ENCODE measurements around the gene NLGN1.
"Not testable (repeated sequence)": the region's sequence is repeated elsewhere in the genome, so short reads cannot be mapped to it uniquely, and the experiment has no call there.

NLGN1 gene

DNA sequence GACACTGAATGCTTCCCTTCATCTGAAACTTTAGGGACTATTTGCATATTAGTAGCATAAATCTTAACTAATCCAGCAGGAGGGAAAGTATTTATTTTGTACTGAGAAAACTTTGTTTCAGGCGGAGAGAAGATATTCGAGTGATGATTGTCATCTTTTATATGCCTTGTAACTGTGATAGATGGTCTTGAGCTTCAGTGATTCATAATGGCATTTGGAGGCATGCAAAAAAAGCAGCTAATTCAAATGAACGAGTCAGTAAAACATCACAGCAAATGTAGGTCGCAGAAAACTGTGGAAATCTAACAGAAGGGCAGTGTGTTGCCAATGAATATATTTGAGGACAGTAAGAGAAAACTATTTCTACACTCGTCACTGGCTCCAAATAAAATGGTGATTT, 817.9 kb downstream of the NLGN1 start:
- DNase-seq: no peak

DNA sequence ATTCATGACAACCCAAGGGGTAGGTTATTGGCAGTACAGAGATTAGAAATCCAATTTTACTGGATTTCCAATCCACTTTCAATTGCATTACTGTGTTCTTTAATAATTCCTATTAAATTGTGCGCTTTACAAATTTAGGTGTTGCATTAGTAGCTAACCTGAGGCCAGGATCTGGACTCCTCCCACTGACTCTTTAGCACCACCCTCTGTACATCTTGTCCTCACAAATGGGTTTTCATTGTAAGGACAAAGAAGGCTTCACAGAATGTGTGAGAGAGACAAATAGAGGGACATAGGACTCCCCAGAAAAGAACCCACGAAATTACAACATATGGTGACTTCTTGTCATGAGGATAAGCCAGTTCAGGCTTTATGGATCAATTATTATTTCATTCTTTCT, 818.5 kb downstream of the NLGN1 start:
- DNase-seq: no peak

DNA sequence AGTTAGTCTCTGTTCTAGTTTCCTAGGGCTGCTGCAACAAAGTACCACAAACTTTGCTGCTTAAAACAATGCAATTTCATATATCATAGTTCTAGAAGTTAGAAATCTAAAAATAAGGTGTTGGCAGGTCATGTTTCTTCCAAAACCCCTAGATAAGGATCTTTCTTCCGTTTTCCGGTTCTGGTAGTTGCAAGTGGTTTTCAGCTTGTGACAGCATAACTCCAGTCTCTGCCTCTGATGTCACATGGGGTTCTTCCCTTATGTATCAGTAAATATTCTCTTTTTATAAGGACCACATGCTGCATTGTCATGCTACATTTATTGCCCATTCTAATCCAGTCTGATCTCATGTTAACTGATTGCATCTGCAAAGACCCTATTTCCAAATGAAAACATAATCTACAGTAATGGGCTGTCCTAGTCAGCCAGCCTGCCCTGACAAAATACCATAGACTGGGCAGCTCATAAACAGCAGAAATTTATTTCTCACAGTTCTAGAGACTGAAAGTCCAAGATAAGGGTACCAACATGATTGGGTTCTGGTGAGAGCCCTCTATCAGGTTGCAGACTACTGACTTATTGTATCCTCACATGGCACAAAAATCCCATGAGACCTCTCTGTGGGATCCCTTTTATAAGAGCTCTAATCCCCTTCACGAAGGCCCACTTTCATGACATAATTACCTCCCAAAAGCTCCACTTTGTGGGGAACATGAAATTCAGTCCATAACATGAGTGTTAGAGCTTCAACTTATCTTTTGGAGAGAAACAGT, 819.6 kb downstream of the NLGN1 start:
- no peak for DNase-seq

GRCh38 chr3:174218016-174218415, 820.5 kb downstream of the NLGN1 start:
- DNase-seq: no peak

GRCh38 chr3:174219738-174220137, 822.2 kb downstream of the NLGN1 start:
- no peak for DNase-seq

DNA sequence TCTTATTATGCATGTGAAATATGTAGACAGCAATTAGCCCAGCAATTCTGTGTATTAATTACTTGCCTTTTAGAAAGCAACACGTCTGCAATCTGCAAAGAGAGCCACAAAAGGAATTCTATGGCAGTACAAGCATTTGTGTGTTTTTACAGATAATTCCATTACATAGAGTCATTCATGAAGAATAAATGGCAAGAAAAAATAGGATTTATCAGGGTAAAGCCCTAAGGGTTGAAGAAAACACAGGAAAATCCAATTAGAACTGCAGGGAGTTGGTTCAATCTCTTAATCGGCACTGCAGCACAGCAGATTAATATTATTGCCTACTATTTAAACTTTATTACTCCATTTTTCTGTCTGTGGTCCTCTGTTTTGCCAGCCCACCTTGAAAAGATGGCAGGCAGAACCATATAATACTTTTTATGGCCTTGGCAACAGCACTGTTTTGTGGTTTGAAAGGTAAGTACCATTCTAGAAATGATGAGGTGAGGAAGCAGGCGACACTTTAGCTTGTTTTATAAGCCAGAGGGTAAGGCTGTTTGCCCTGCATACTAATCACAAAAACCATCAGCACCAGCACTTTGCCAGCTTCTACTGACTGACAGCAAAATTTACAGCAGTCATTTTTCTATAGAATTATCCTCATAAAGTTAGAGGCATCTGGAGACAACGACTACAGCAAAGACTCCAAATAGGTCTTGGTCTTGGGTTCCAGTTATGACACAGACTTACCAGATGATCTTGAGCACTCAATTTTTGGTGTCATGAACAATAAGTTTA, 823.4 kb downstream of the NLGN1 start:
- DNase-seq: no peak

DNA sequence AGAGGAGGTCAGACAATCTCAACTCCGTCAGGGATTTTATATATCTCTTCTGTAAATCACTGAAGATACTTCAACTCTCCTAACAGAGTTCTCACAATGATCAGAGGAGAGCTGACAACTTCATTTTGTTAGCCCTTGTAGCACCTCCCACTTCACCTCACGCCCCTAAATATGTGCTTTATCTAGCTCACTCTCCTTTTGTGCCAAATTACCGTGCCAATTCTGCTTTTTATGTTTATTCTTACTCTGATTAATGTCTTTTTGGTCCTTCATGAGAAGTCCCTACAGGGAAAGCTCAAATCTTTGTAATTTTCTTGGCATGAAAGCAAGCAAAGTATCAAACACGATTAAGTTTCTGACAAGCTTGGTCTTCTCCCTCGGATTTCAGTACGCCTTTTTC, 825.5 kb downstream of the NLGN1 start:
- DNase-seq: no peak

DNA sequence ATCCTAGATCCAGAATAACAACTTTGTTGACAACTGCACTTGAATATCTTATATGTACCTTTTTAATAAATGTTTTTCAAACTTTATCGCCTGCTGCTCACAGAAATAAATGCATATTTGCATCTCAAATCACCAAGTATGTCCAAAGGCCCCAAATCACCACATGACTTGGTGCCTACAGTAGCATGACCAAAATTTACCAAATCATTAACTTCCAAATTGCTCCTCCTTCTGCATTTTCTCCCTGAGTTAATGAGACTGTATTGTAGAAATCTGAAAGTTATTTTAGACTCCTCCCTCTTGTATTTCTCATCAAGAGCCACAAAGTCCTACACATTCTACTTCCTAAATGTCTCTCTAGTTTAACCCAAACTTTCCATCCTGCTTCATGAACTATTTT, 826.1 kb downstream of the NLGN1 start:
- DNase-seq: no peak

- no peak for DNase-seq
Observed at GRCh38 chr3:174229916-174230315, 832.4 kb downstream of the NLGN1 start.

GRCh38 chr3:174232028-174232657, 834.6 kb downstream of the NLGN1 start:
- DNase-seq: not testable (repeated sequence)

DNA sequence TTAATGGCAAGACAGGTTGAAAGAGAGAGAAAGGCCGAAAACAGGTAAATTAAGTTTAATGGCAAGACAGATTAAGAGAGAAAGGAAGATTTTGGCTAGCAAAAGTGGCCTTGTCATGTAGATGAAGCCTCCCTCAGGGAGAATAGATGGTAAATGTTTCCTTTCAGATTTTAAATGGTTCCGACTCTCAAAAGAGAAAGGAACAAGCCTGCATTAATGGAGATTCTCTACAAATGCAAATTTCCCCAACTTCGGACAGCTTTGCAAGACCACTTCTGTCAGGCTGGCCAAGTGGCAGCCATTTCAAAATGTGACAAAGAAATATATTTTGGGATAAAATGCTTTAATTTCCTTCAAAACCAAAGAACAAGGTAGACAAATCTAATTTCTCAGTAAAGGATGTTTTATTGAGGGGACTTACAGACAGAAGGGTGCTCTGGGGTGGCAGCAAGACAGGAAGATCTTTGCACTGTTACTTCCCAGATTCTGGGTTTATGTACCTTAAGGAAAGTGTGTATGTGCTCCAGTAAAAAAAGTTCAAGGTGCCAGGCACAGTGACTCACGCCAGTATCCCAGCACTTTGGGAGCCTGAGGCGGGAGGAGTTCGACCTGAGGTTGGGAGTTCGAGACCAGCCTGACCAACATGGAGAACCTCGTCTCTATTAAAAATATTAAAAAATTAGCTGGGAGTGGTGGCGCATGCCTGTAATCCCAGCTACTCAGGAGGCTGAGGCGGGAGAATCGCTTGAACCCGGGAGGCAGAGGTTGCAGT, 835.3 kb downstream of the NLGN1 start:
- DNase-seq: no peak

- no peak for DNase-seq
Observed at GRCh38 chr3:174233511-174233910, 836.0 kb downstream of the NLGN1 start.

GRCh38 chr3:174242311-174243041, 844.9 kb downstream of the NLGN1 start:
- DNase-seq: no peak

- DNase-seq: no peak
Observed at GRCh38 chr3:174243171-174243570, 845.6 kb downstream of the NLGN1 start.

GRCh38 chr3:174247687-174248152, 850.2 kb downstream of the NLGN1 start:
- DNase-seq: no peak

DNA sequence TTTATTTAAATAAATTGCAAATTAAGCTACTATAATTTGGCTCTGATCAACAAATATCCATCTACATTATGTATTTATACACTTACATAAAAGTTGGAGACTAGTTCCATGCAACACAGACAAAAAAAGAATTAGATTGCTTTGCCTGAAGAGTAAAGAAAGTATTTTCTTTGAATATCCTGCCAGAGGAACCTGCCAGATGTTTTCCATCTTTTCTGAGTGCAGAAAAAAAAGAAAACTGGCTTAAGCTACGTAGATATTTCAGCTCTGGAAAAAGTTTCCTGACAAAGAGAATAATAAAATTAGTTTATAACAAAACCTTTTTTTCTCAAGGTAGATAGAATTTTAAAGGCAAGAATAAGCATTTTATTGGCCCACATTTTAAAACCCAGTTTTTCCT, 854.1 kb downstream of the NLGN1 start:
- DNase-seq: no peak

DNA sequence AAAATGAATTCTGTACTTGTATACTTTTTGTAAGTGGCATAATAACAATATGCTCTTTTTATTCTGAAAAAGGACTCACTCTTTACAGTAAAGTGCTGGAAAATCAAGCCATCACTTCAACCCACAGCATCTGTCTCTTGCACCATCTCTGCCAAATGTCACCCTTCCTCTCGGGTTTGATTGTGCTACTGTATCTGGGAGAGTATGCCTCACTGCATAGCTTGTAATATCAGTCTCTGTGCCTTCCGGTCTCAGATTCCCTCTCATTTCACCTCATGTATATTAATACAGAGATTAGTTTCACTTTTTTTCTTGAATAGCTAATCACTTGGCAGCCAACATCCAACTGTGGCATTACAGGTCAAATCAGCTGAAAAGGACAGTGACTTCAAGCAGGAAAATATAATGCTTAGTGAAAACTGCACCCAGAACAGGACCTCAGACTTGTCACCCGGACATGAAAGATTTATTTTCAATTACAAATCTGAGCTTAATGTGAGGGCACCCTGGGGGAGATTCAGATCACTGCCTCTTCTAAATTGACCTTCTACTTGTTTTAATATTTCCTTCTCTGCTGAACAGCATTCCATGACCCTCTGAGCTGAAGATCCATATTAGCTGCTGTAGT, 855.8 kb downstream of the NLGN1 start:
- DNase-seq: no peak

- no peak for DNase-seq
Observed at GRCh38 chr3:174253940-174254339, 856.4 kb downstream of the NLGN1 start.

DNA sequence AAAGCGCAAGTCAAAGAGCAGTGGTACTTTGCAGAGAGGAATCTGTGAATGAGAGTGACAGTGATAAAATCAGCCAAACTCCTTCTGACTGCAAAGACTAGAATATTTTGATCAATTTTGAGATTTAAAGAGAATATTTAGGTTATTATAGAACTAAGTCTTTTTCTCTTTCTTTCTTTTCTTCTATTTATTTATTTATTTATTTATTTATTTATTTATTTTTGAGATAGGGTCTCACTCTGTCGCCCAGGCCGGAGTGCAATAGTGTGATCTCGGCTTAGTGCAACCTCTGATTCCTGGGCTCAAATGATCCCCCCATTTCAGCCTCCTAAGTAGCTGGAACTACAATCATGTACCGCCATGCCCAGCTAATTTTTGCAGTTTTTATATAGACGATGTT, 857.9 kb downstream of the NLGN1 start:
- no peak for DNase-seq

- DNase-seq: no peak
Observed at GRCh38 chr3:174266476-174266875, 868.9 kb downstream of the NLGN1 start.
